Transverse colon (tissue), 4 donors: ENCODE data around the gene HAPSTR1. TPM values are rescaled to one million over a fixed set of nuclear protein-coding genes. Genes with fewer than 3 reads are reported as not detected.
"Not testable (repeated sequence)": the region's sequence is repeated elsewhere in the genome, so short reads cannot be mapped to it uniquely, and the experiment has no call there.

Experiments used
- DNase-seq: peaks from one replicate; pipeline ENCODE4 v3.0.0-alpha.2; 2019
- H3K27ac ChIP-seq, 4 donors: fragments of 200-600 bp; sonication (generic); 2 replicates each; pipeline ENCODE4 v1.5.1; 2016 to 2018; ENCODE audit warnings: inconsistent platforms in 4 of 4
- H3K27me3 ChIP-seq: fragments of 200-600 bp; sonication (generic); 2 replicates; pipeline ENCODE4 v1.5.1; 2017; ENCODE audit warnings: inconsistent platforms
- H3K36me3 ChIP-seq, 4 donors: fragments of 200-600 bp; sonication (generic); 2 replicates each; pipeline ENCODE4 v1.5.1; 2017 to 2019; ENCODE audit warnings: inconsistent platforms in 4 of 4
- H3K4me1 ChIP-seq, 4 donors: fragments of 200-600 bp; sonication (generic); 2 replicates each; pipeline ENCODE4 v1.5.1; 2017 to 2020; ENCODE audit warnings: inconsistent platforms in 4 of 4
- H3K4me3 ChIP-seq, 4 donors: fragments of 200-600 bp; sonication (generic); 1 replicate in 1 of 4; 2 replicates in 3 of 4; pipeline versions ENCODE4 v1.5.1 to v1.6.1; 2017 to 2019; ENCODE audit warnings: inconsistent platforms in 4 of 4
- H3K9me3 ChIP-seq, 2 donors: fragments of 200-600 bp; sonication (generic); 2 replicates each; pipeline ENCODE4 v1.5.1; 2017 to 2019; ENCODE audit warnings: inconsistent platforms in 2 of 2
- CTCF ChIP-seq, 5 experiments: fragments of 200-600 bp in 3 of 5; fragments of 450-650 bp in 2 of 5; sonication (generic) in 3 of 5; IDR thresholded peaks; 1 replicate in 2 of 5; 2 replicates in 3 of 5; pipeline ENCODE4 v1.5.1; 2016 to 2017; ENCODE audit warnings: antibody characterized with exemption in 5 of 5, inconsistent platforms in 3 of 5, mild to moderate bottlenecking in 2 of 5, moderate library complexity in 1 of 5
- EP300 ChIP-seq: sonication (generic); formaldehyde crosslinking; IDR thresholded peaks from one replicate; pipeline ENCODE4 v1.6.1; 2017; ENCODE audit warnings: antibody characterized with exemption, low read depth
- POLR2A ChIP-seq: fragments of 450-650 bp; IDR thresholded peaks from one replicate; pipeline ENCODE4 v1.6.1; 2016; ENCODE audit warnings: antibody characterized with exemption, mild to moderate bottlenecking, moderate library complexity
- POLR2AphosphoS5 ChIP-seq, 3 donors: sonication (generic); formaldehyde crosslinking; IDR thresholded peaks; one replicate each; pipeline ENCODE4 v1.6.1; 2016; ENCODE audit warnings: antibody characterized with exemption in 3 of 3
- WGBS, 2 donors: methylation state at CpG; one replicate each; pipeline ENCODE4 v1.1.5; 2018; ENCODE audit warnings: low coverage in 1 of 2; 5-methylcytosine and 5-hydroxymethylcytosine counted together
- in situ Hi-C, 4 donors: fragments of 200-750 bp; cut with MboI; loops; one replicate each; pipeline versions ENCODE4 v1.15.0 to v1.15.1; 2017; ENCODE audit warnings: low sequenced_read_pairs in 3 of 4, low pct_ligation_motif_present in 1 of 4, low pct_unique_long_range_greater_than_20kb in 1 of 4
- intact Hi-C: fragments of 100-400 bp; cut with DNase I; formaldehyde crosslinking; loops from one replicate; pipeline ENCODE4 v1.15.1; 2023; ENCODE audit warnings: low total_unique reads
- total RNA-seq, 4 donors: library from RNA; depleted of rRNA; stranded (reverse); fragments of >200 nt; gene quantifications; one replicate each; pipeline ENCODE4 v1.1.0, GENCODE V29; 2016

The HAPSTR1 gene
- total RNA-seq, result 10 to 100 TPM; 41.4 to 68.5 (median 58.4) TPM

GRCh38 chr16:9090960-9091866, at the start of gene HAPSTR1:
TSS of gene HAPSTR1 (plus strand) at chr16:9091644. CDS start at chr16:9092045, 401 bp downstream.
- TF ChIP-seq POLR2A (peak; percentile 99), EP300 (no peak), POLR2AphosphoS5 (IDR thresholded peaks at IDR 0.05) (peak; percentile 100), CTCF (IDR thresholded peaks at IDR 0.05) (no peak)
- H3K9me3 ChIP-seq, result no peaks in the 10 kb centered on the region
- peaks cover 0 to under 1% (median 0%) of the 10 kb centered on the region in 4 donors for H3K36me3 ChIP-seq
- DNase-seq, result peak; percentile 100
- intact Hi-C loops (no loop called here), in situ Hi-C loops (no loop called here)
- no peaks in the 10 kb centered on the region for H3K27me3 ChIP-seq
- H3K27ac ChIP-seq, result peak within 1 kb of the TSS; percentile 97 to 100 (median 100)
- WGBS, 2 donors, result 0% methylated on average over 4 to 31 of the region's 79 CpGs
- H3K4me3 ChIP-seq, result peak within 1 kb of the TSS; percentile 66 to 97 (median 88)
- peaks cover 24 to 42% (median 39%) of the 10 kb centered on the region in 4 donors for H3K4me1 ChIP-seq

- intact Hi-C loops, result no loop called here
- in situ Hi-C loops, result no loop called here
- no peak for DNase-seq
- WGBS, 2 donors, result 60 to 75% methylated on average over 1 to 5 of the region's 5 CpGs
- Histone ChIP-seq H3K27ac (no peak overlapping the region), H3K4me1 (peaks cover 0 to 5% (median 3%) of the 10 kb centered on the region in 4 donors), H3K4me3 (no peak overlapping the region), H3K9me3 (no peaks in the 10 kb centered on the region), H3K27me3 (no peaks in the 10 kb centered on the region), H3K36me3 (no peaks in the 10 kb centered on the region)
- TF ChIP-seq EP300, result no peak
- no peak for TF ChIP-seq CTCF (IDR thresholded peaks at IDR 0.05)
- no peak for TF ChIP-seq POLR2A
- TF ChIP-seq POLR2AphosphoS5 (IDR thresholded peaks at IDR 0.05), result no peak
These were observed 48.9 kb upstream of the HAPSTR1 start for GRCh38 chr16:9042533-9042932.

- TF ChIP-seq POLR2AphosphoS5 (IDR thresholded peaks at IDR 0.05), result no peak
- TF ChIP-seq CTCF (IDR thresholded peaks at IDR 0.05), result no peak
- no peak for TF ChIP-seq POLR2A
- TF ChIP-seq EP300, result no peak
- intact Hi-C loops, result loop anchor here (1.0 kb wide), 1 partner anchor 36 kb away; no protein-coding TSS in a partner anchor
- WGBS, 2 donors, result 65 to 73% methylated on average over 8 to 15 of the region's 15 CpGs
These were observed 48.3 kb upstream of the HAPSTR1 start for GRCh38 chr16:9042964-9043680.

GRCh38 chr16:9045562-9045961, 45.9 kb upstream of the HAPSTR1 start:
- 0 to 48% methylated on average over 1 to 3 of the region's 3 CpGs for WGBS, 2 donors
- in situ Hi-C loops, intact Hi-C loops: not testable (repeated sequence)

More at GRCh38 chr16:9042964-9043680, 48.3 kb upstream of the HAPSTR1 start:
- H3K27me3 ChIP-seq, result no peaks in the 10 kb centered on the region
- no peak overlapping the region for H3K4me3 ChIP-seq
- H3K36me3 ChIP-seq, result no peaks in the 10 kb centered on the region
- in situ Hi-C loops, result no loop called here
- H3K4me1 ChIP-seq, result peaks cover 2 to 10% (median 8%) of the 10 kb centered on the region in 4 donors
- no peak overlapping the region for H3K27ac ChIP-seq
- DNase-seq, result no peak
- H3K9me3 ChIP-seq, result no peaks in the 10 kb centered on the region

More at GRCh38 chr16:9045562-9045961, 45.9 kb upstream of the HAPSTR1 start:
- not testable (repeated sequence) for DNase-seq, H3K36me3 ChIP-seq, H3K27me3 ChIP-seq, H3K4me3 ChIP-seq, H3K27ac ChIP-seq, H3K9me3 ChIP-seq
- H3K4me1 ChIP-seq, result peaks cover 3 to 13% (median 11%) of the 10 kb centered on the region in 4 donors
